Measurements from ENCODE around the gene KLRF2.

GRCh38 chr12:9881988-9882387 lies 699 bp downstream of the KLRF2 start:
- no peak for TF ChIP-seq CTCF (IDR thresholded peaks at IDR 0.05; ENCODE audit: insufficient read depth, low read length)
- TF ChIP-seq REST (IDR thresholded peaks at IDR 0.05; ENCODE audit: insufficient replicate concordance, low read depth): no peak
- TF ChIP-seq SPI1 (IDR thresholded peaks at IDR 0.05; ENCODE audit: borderline replicate concordance, low read depth): no peak
- TF ChIP-seq POLR2AphosphoS5 (IDR thresholded peaks at IDR 0.05; ENCODE audit: low read depth): no peak
- TF ChIP-seq GABPA (IDR thresholded peaks at IDR 0.05; ENCODE audit: low read depth): no peak

Measured in HL-60 (cell line).